K562 (cell line): ENCODE measurements around the gene ITGAD. TPM values are rescaled to one million over a fixed set of nuclear protein-coding genes. Genes with fewer than 3 reads are reported as not detected.

Experiments used
- AFF1 ChIP-seq, 2 experiments: fragments of 450-650 bp; IDR thresholded peaks; 2 replicates each; pipeline ENCODE4 v1.6.1; 2018; ENCODE audit warnings: mild to moderate bottlenecking in 2 of 2, low read depth in 1 of 2; ENCODE audit not compliant: partially characterized antibody in 2 of 2
- E2F6 ChIP-seq, 2 experiments: IDR thresholded peaks; 2 replicates each; pipeline ENCODE4 v1.6.1; 2011; ENCODE audit warnings: borderline replicate concordance in 1 of 2, control low read depth in 1 of 2, low read depth in 1 of 2, low read length in 1 of 2, mild to moderate bottlenecking in 1 of 2, mixed read lengths in 1 of 2, moderate library complexity in 1 of 2; ENCODE audit not compliant: insufficient read depth in 1 of 2, insufficient read length in 1 of 2, poor library complexity in 1 of 2, severe bottlenecking in 1 of 2; ENCODE audit errors: extremely low read depth in 1 of 2
- ETV5 ChIP-seq: sonication (generic); formaldehyde crosslinking; IDR thresholded peaks from 2 replicates; pipeline ENCODE4 v1.4.0; 2020; ENCODE audit warnings: low read depth, mild to moderate bottlenecking, missing genetic modification reagents
- FOXA3 ChIP-seq, 2 experiments: fragments of 450-650 bp in 1 of 2; sonication (generic) in 1 of 2; formaldehyde crosslinking; IDR thresholded peaks in 1 of 2; conservative IDR thresholded peaks in 1 of 2; 2 replicates each; pipeline versions ENCODE4 v1.4.0 to v1.8.0; 2020 to 2022; ENCODE audit warnings: mild to moderate bottlenecking in 2 of 2, missing genetic modification reagents in 1 of 2
- PML ChIP-seq: IDR thresholded peaks from 2 replicates; pipeline ENCODE4 v1.6.1; 2012; ENCODE audit warnings: low read length, inconsistent platforms
- RBBP5 ChIP-seq: fragments of 200-600 bp; sonication (generic); IDR thresholded peaks from 2 replicates; pipeline ENCODE4 v1.6.1; 2012; ENCODE audit warnings: borderline replicate concordance, mild to moderate bottlenecking, low read length, control low read depth, inconsistent platforms; ENCODE audit not compliant: insufficient read depth, poor library complexity, severe bottlenecking
- TCFL5 ChIP-seq: fragments of 250-450 bp; sonication (Bioruptor Pico); conservative IDR thresholded peaks from 2 replicates; pipeline ENCODE4 v1.6.1; 2021; ENCODE audit warnings: mild to moderate bottlenecking, moderate library complexity, matching md5 sums
- VEZF1 ChIP-seq: fragments of 200-800 bp; sonication (Bioruptor generic); IDR thresholded peaks from 2 replicates; pipeline ENCODE4 v1.6.1; 2017; ENCODE audit warnings: missing genetic modification characterization, missing compliant biosample characterization
- polyA plus RNA-seq, 8 experiments: library from polyadenylated mRNA; depleted of rRNA in 4 of 8; stranded (reverse) in 5 of 8; unstranded in 3 of 8; fragments of >200 nt; fragmentation: Nextera tagmentation in 2 of 8; fragmentation: Illumina TruSeq in 1 of 8; extraction: Ambion mirVana in 2 of 8; extraction: Trizol in 1 of 8; gene quantifications; 2 replicates each; pipeline versions ENCODE4 v1.2.1 to v1.2.3, GENCODE V29; 2011 to 2014; ENCODE audit warnings: inconsistent platforms in 1 of 8, missing spikeins in 1 of 8
- total RNA-seq, 7 experiments: library from RNA; depleted of rRNA in 6 of 7; stranded (reverse); fragments of >200 nt in 6 of 7; fragmentation: Illumina TruSeq in 2 of 7; extraction: Trizol in 2 of 7; gene quantifications; 2 replicates each; pipeline versions ENCODE4 v1.2.1 to v1.2.3, GENCODE V29; 2011 to 2021; ENCODE audit warnings: low replicate concordance in 1 of 7

ITGAD gene
- total and polyA plus RNA-seq, 9 of the 15 experiments (the other 6 are each of a cell fraction or from before 2014, with no cell fraction given): not detected

- TF ChIP-seq AFF1 (IDR thresholded peaks at IDR 0.05; ENCODE audit: low read depth in 1 of 2, partially characterized antibody in 2 of 2): no peak
- peak; percentile 38 for TF ChIP-seq RBBP5
- TF ChIP-seq PML: no peak
- 0 out of 4 replicates have a peak, but pooled peaks of 1 of the 2 experiments have one; percentile 55 for TF ChIP-seq FOXA3 (CRISPR knock-in tag; conservative IDR thresholded peaks at IDR 0.05 in 1 of 2, IDR thresholded peaks at IDR 0.05 in 1 of 2)
- TF ChIP-seq ETV5: no peak; the same call in 1 of the 2 replicates
- TF ChIP-seq VEZF1: 0 out of 2 replicates have a peak, but pooled peaks have one; percentile 9
- TF ChIP-seq TCFL5 (CRISPR knock-in tag): no peak
- TF ChIP-seq E2F6 (IDR thresholded peaks at IDR 0.05; ENCODE audit: borderline replicate concordance in 1 of 2, extremely low read depth in 1 of 2, insufficient read depth in 1 of 2, insufficient read length in 1 of 2, low read depth in 1 of 2, low read length in 1 of 2, poor library complexity in 1 of 2, severe bottlenecking in 1 of 2): peak in 1 of 2 experiments; percentile 51
These were observed 65.1 kb downstream of the ITGAD start (continued) for GRCh38 chr16:31458073-31458843.
